Measurements from ENCODE around the gene HERC2. TPM values are rescaled to one million over a fixed set of nuclear protein-coding genes. Genes with fewer than 3 reads are reported as not detected.
A peak's percentile ranks its signal among the peaks of the same experiment; 100 is the strongest.

Gene HERC2
- polyA plus RNA-seq, 1 of the 3 experiments (the other 2 are of a cell fraction): 22.3 TPM

DNA sequence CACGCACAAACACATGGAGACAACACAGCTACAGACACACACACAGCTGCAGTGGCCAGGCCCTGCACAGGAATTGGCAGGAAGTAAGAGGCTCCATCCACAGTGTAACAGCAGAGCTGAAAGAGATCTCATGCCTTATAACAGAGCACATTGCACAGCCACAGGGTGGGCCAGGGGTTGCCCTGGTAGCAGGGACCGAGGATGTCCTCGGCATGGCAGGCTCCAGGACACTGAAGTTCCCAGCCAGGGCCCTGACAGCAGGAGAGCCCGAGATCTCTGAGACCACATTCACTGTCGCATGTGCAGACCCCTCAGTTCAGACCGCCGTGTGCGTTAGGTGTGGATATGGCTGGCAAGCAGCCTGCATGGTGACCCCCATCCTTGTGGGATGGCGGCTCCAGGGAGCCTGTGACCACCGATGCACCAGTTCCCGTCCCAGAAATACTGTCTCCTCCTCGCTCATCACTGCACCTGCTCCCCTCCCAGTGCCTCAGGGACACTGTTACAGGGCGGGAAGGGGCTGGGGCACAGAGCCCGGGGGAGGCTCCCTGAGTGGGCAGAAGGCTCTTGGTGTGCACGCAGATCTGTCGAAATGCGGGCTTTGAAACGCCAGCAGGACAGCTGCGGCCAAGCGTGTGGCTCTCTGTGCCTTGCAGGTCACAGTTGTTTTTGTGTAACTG is 221.3 kb downstream of the HERC2 start:
- 90% methylated on average over 6 of the region's 20 CpGs for WGBS (ENCODE audit: low lambda C conversion rate)
- no peaks in the 10 kb centered on the region for H3K79me2 ChIP-seq (ENCODE audit: insufficient read depth)
- no peak overlapping the region for H3K4me2 ChIP-seq
- no peak overlapping the region for H3K27ac ChIP-seq (ENCODE audit: low read depth in 2 of 2, low read length in 1 of 2)
- H3F3A ChIP-seq (replicated peaks; ENCODE audit: insufficient read depth): peaks cover 4% of the 10 kb centered on the region
- no peak overlapping the region for H3K4me3 ChIP-seq (ENCODE audit: low read depth in 2 of 2, low read length in 1 of 2)
- no peak overlapping the region for H2AFZ ChIP-seq (ENCODE audit: low read depth)
- TF ChIP-seq POLR2AphosphoS5 (IDR thresholded peaks at IDR 0.05; ENCODE audit: low read depth, low read length): no peak
- H3K36me3 ChIP-seq (replicated peaks in 1 of 2; ENCODE audit: control insufficient read depth in 1 of 2, insufficient read depth in 2 of 2, low read length in 1 of 2): no peaks in the 10 kb centered on the region
- H3K9ac ChIP-seq: no peak overlapping the region
- H3K27me3 ChIP-seq (ENCODE audit: insufficient read depth): peaks cover 13% of the 10 kb centered on the region; the same call in 1 of the 2 replicates
- no peaks in the 10 kb centered on the region for H4K20me1 ChIP-seq (ENCODE audit: insufficient read depth)
- no peaks in the 10 kb centered on the region for H3K9me3 ChIP-seq
- peaks cover 0 to 10% of the 10 kb centered on the region in 2 experiments; a peak in 1 of 4 replicates for H3K4me1 ChIP-seq (ENCODE audit: control insufficient read depth in 1 of 2, insufficient read depth in 2 of 2, low read depth in 1 of 2, low read length in 1 of 2)
- ChIA-PET CTCF (interaction anchor here (0.7 to 4.0 kb wide), 3 partner anchors 17 to 26 kb away, joined by 3 to 21 read pairs (median 10); no protein-coding TSS in a partner anchor), POLR2A (no interaction called here)
- H3K9me2 ChIP-seq: no peaks in the 10 kb centered on the region
- no peak for DNase-seq

- CTCF ChIA-PET: interaction anchor here (0.7 to 6.4 kb wide), 14 partner anchors 9 to 1208 kb away, joined by 3 to 37 read pairs (median 5); no protein-coding TSS in a partner anchor
- no peaks in the 10 kb centered on the region for H3K79me2 ChIP-seq (ENCODE audit: insufficient read depth)
- H3K9ac ChIP-seq: no peak overlapping the region
- no peaks in the 10 kb centered on the region for H3K9me2 ChIP-seq
- no peak overlapping the region for H2AFZ ChIP-seq (ENCODE audit: low read depth)
- peaks cover 13% of the 10 kb centered on the region for H3K27me3 ChIP-seq (ENCODE audit: insufficient read depth)
- H3K9me3 ChIP-seq: no peaks in the 10 kb centered on the region
- H3K4me1 ChIP-seq (ENCODE audit: control insufficient read depth in 1 of 2, insufficient read depth in 2 of 2, low read depth in 1 of 2, low read length in 1 of 2): peaks cover 0 to 15% of the 10 kb centered on the region in 2 experiments; a peak in 1 of 4 replicates
- TF ChIP-seq TEAD4 (IDR thresholded peaks at IDR 0.05; ENCODE audit: borderline replicate concordance, insufficient read depth) (no peak), GATA2 (CRISPR knock-in tag; IDR thresholded peaks at IDR 0.05) (peak; percentile 3; the same call in 1 of the 2 replicates)
- 8% methylated on average over 8 of the region's 16 CpGs for WGBS (ENCODE audit: low lambda C conversion rate)
- no peaks in the 10 kb centered on the region for H4K20me1 ChIP-seq (ENCODE audit: insufficient read depth)
- POLR2A ChIA-PET: interaction anchor here (0.6 kb wide), 1 partner anchor 87 kb away, joined by 3 read pairs; no protein-coding TSS in a partner anchor
- H3K36me3 ChIP-seq (replicated peaks in 1 of 2; ENCODE audit: control insufficient read depth in 1 of 2, insufficient read depth in 2 of 2, low read length in 1 of 2): no peaks in the 10 kb centered on the region
- H3K27ac ChIP-seq (ENCODE audit: low read depth in 2 of 2, low read length in 1 of 2): no peak overlapping the region
- peak overlapping the region; percentile 66; the same call in 1 of the 2 replicates for H3K4me2 ChIP-seq
- peaks cover 4% of the 10 kb centered on the region for H3F3A ChIP-seq (replicated peaks; ENCODE audit: insufficient read depth)
- peak overlapping the region in 1 of 2 experiments; percentile 15; a peak in 1 of 4 replicates for H3K4me3 ChIP-seq (ENCODE audit: low read depth in 2 of 2, low read length in 1 of 2)
- no peak for DNase-seq
Measured at GRCh38 chr15:28099555-28100140, 222.3 kb downstream of the HERC2 start.

DNA sequence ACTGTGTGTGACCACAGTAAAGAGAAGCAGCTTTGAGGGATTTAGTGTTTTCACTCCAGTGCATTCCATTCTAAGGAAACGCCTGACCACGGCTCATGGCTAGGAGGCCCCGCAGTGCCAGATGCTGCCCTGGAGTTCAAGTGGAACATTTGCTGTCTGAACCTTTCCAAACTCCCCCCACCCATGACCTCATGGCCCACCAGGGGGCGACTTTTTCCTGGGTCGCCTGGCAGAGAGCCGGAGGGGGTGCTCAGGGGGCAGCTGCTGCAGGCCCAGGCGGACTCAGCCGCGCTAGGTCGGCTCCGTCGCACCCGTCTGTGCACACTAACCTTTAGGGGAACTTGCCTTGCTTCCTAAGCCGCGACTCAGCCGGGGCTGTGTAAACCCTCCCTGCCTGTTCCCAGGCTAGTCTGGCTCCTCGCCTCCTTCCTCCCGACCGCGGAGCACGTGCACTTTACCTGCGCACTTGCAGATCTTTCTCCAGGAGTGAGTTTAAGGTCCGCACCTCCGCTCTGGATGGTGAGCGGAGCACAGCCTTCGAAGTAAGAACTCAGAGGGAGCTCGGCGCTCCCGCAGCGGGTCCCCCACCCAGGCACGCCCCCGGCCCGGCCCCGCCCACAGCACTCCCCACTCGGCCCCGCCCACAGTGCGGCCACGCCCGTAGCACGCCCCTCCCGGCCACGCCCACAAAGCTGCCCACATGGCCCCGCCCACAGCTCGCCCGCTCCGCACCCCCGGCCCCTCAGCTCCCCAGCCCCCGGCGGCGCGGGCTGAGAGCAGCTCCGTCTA is 223.0 kb downstream of the HERC2 start, which contains the start of gene OCA2:
OCA2 (minus strand) TSS at position 550 of the 789 bp plus-strand sequence. CDS start 17,441 bp downstream, outside the sequence.
- POLR2A ChIA-PET: interaction anchor here (0.6 to 1.3 kb wide), 2 partner anchors 77 to 86 kb away, joined by 3 read pairs; no protein-coding TSS in a partner anchor

More for the DNA sequence above, 223.0 kb downstream of the HERC2 start, which contains the start of gene OCA2:
- WGBS (ENCODE audit: low lambda C conversion rate): 19% methylated on average over 16 of the region's 52 CpGs
- TF ChIP-seq, protein P1, sequence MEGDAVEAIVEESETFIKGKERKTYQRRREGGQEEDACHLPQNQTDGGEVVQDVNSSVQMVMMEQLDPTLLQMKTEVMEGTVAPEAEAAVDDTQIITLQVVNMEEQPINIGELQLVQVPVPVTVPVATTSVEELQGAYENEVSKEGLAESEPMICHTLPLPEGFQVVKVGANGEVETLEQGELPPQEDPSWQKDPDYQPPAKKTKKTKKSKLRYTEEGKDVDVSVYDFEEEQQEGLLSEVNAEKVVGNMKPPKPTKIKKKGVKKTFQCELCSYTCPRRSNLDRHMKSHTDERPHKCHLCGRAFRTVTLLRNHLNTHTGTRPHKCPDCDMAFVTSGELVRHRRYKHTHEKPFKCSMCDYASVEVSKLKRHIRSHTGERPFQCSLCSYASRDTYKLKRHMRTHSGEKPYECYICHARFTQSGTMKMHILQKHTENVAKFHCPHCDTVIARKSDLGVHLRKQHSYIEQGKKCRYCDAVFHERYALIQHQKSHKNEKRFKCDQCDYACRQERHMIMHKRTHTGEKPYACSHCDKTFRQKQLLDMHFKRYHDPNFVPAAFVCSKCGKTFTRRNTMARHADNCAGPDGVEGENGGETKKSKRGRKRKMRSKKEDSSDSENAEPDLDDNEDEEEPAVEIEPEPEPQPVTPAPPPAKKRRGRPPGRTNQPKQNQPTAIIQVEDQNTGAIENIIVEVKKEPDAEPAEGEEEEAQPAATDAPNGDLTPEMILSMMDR (IDR thresholded peaks at IDR 0.05): peak; percentile 47
- TF ChIP-seq FOXJ3 (CRISPR knock-in tag; IDR thresholded peaks at IDR 0.05) (no peak), EZH2phosphoT487 (IDR thresholded peaks at IDR 0.05; ENCODE audit: borderline replicate concordance, low read depth) (no peak), MAX (IDR thresholded peaks at IDR 0.05; ENCODE audit: low read depth) (0 out of 2 replicates have a peak, but pooled peaks have one; percentile 41), POLR2AphosphoS5 (IDR thresholded peaks at IDR 0.05; ENCODE audit: low read depth, low read length) (no peak), YY1 (IDR thresholded peaks at IDR 0.05; ENCODE audit: low read depth) (no peak)
- no peaks in the 10 kb centered on the region for H3K9me3 ChIP-seq
- no peaks in the 10 kb centered on the region for H3K79me2 ChIP-seq (ENCODE audit: insufficient read depth)
- peaks cover 0 to 16% of the 10 kb centered on the region in 2 experiments; a peak in 1 of 4 replicates for H3K4me1 ChIP-seq (ENCODE audit: control insufficient read depth in 1 of 2, insufficient read depth in 2 of 2, low read depth in 1 of 2, low read length in 1 of 2)
- H3K9ac ChIP-seq: no peak within 1 kb of the TSS
- peaks cover 13% of the 10 kb centered on the region for H3K27me3 ChIP-seq (ENCODE audit: insufficient read depth)
- H3K4me2 ChIP-seq: peak within 1 kb of the TSS; percentile 66; the same call in 1 of the 2 replicates
- peak; percentile 95 for DNase-seq
- CTCF ChIA-PET: interaction anchor here (0.7 to 6.4 kb wide), 21 partner anchors 8 to 1208 kb away, joined by 3 to 37 read pairs (median 3); no protein-coding TSS in a partner anchor
- H3F3A ChIP-seq (replicated peaks; ENCODE audit: insufficient read depth): peaks cover 4% of the 10 kb centered on the region
- H3K9me2 ChIP-seq: no peaks in the 10 kb centered on the region
- H3K36me3 ChIP-seq (replicated peaks in 1 of 2; ENCODE audit: control insufficient read depth in 1 of 2, insufficient read depth in 2 of 2, low read length in 1 of 2): no peaks in the 10 kb centered on the region
- H3K4me3 ChIP-seq (ENCODE audit: low read depth in 2 of 2, low read length in 1 of 2): peak within 1 kb of the TSS; percentile 32 to 45; a peak in 3 of 4 replicates
- no peaks in the 10 kb centered on the region for H4K20me1 ChIP-seq (ENCODE audit: insufficient read depth)
- peak within 1 kb of the TSS; percentile 59; the same call in 1 of the 2 replicates for H2AFZ ChIP-seq (ENCODE audit: low read depth)
- H3K27ac ChIP-seq (ENCODE audit: low read depth in 2 of 2, low read length in 1 of 2): no peak within 1 kb of the TSS

Measured in SK-N-SH (cell line).